ES-I3 (cell line): ENCODE measurements around the gene NOP9.
"Not testable (repeated sequence)": the region's sequence is repeated elsewhere in the genome, so short reads cannot be mapped to it uniquely, and the experiment has no call there.

Source experiments
- H3K36me3 ChIP-seq: 2 replicates; pipeline ENCODE4 v1.6.1; 2013; ENCODE audit warnings: mild to moderate bottlenecking, low read length, control low read depth, moderate library complexity; ENCODE audit not compliant: insufficient read depth
- H3K4me1 ChIP-seq: 2 replicates; pipeline ENCODE4 v1.6.1; 2013; ENCODE audit warnings: mild to moderate bottlenecking, control low read depth, low read length; ENCODE audit not compliant: insufficient read depth
- H3K9ac ChIP-seq: 2 replicates; pipeline ENCODE4 v1.6.1; 2013; ENCODE audit warnings: low read depth, mild to moderate bottlenecking, low read length, moderate library complexity
- H3K9me3 ChIP-seq: 2 replicates; pipeline ENCODE4 v1.6.1; 2013; ENCODE audit warnings: mild to moderate bottlenecking, low read length, moderate library complexity; ENCODE audit not compliant: control insufficient read depth, insufficient read depth

Gene NOP9

GRCh38 chr14:24342889-24343288 is 43.2 kb downstream of the NOP9 start:
- Histone ChIP-seq H3K9ac (no peak overlapping the region), H3K36me3 (no peaks in the 10 kb centered on the region), H3K9me3 (no peaks in the 10 kb centered on the region), H3K4me1 (no peaks in the 10 kb centered on the region; the same call in 1 of the 2 replicates)

DNA sequence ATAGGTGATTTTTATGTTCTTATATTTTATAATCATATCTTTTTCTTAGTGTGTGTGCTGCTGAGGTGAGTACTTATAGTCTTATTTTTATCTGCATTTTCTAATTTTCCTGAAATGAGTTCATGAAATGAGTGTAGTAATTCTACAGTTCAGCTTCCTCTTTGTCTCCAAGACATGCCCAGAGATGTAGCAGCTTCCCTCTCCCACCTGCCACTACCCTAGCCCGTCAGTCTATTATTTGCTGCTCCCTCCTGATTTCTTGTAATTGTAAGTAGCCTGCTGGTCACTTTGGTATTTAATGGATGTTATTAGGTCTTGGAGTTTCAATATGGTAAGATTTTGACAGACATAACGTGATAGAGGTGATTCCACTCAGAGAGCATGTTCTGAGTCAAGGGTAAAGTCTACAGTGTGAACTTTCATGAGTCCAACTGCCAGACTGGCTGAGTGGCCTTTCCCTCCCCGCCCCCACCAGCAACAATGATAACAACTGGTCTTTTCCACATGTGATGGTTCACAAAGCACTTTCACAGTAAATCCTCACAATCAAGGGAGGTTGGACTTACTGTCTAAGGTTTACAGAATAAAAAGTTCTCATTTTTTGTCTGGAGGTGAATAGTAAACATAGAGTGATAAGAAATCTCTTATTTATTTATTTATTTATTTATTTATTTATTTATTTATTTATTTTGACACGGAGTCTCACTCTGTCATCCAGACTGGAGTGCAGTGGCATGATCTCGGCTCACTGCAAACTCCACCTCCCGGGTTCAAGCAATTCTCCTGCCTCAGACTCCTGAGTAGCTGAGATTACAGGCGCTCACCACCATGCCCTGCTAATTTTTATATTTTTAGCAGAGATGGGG is 44.4 kb downstream of the NOP9 start:
- Histone ChIP-seq H3K36me3 (no peaks in the 10 kb centered on the region), H3K9me3 (no peaks in the 10 kb centered on the region), H3K9ac (no peak overlapping the region), H3K4me1 (no peaks in the 10 kb centered on the region; the same call in 1 of the 2 replicates)

GRCh38 chr14:24347134-24347533 is 47.5 kb downstream of the NOP9 start:
- H3K9me3 ChIP-seq: no peaks in the 10 kb centered on the region
- no peaks in the 10 kb centered on the region for H3K4me1 ChIP-seq
- no peak overlapping the region for H3K9ac ChIP-seq
- no peaks in the 10 kb centered on the region for H3K36me3 ChIP-seq

GRCh38 chr14:24348186-24348585 is 48.5 kb downstream of the NOP9 start:
- no peaks in the 10 kb centered on the region for H3K4me1 ChIP-seq
- H3K9ac ChIP-seq: no peak overlapping the region
- no peaks in the 10 kb centered on the region for H3K36me3 ChIP-seq
- no peaks in the 10 kb centered on the region for H3K9me3 ChIP-seq

- Histone ChIP-seq H3K9ac (no peak overlapping the region), H3K36me3 (no peaks in the 10 kb centered on the region), H3K4me1 (no peaks in the 10 kb centered on the region), H3K9me3 (no peaks in the 10 kb centered on the region)
These were observed 50.1 kb downstream of the NOP9 start for GRCh38 chr14:24349742-24350141.

GRCh38 chr14:24351517-24351916 is 51.9 kb downstream of the NOP9 start:
- Histone ChIP-seq H3K9ac (no peak overlapping the region), H3K9me3 (no peaks in the 10 kb centered on the region), H3K36me3 (no peaks in the 10 kb centered on the region)

DNA sequence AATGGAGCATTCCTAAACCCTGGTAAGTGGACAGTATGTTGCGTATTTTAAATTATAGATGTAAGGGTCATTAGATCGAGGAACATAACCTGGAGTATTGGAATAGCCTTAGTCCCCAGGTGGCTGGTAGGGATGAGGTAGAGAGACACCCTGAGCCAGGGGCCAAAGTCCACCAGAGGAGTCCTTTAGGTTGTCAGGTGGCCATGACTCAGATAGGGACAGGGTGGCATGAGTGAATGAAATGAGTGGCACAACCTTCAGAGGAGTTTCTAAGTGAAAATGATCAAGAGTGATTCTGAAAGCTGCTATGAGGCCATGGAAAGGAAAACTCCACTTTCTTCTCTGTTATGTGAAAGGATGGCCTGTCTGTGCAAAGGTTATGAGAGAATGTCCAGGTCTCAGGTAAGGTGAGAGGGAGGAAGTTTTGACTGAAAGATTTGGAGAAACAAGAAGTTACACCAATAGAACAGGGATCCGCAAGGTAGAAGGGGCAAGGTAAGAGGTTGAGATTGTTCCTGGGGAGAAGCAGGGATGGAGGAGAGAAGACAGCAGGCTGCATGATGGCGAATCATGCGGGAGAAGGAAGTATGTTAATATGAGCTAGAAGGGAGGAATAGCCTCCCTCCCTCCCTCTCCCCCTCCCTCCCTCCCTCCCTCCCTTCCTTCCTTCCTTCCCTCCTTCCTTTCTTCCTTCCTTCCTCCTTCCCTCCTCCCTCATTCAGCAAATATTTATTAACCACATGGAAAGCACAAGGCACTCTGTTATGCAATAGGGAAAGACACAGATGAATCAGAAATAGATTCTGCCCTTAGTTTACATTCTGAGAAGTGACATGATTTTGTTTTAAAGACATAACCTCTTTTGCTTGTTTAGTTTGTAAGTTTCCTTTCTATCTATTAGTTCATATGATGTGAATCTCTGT is 54.2 kb downstream of the NOP9 start:
- no peak overlapping the region for H3K9ac ChIP-seq
- H3K4me1 ChIP-seq: no peaks in the 10 kb centered on the region
- H3K9me3 ChIP-seq: no peaks in the 10 kb centered on the region
- H3K36me3 ChIP-seq: no peaks in the 10 kb centered on the region

More at GRCh38 chr14:24351517-24351916, 51.9 kb downstream of the NOP9 start:
- H3K4me1 ChIP-seq: no peaks in the 10 kb centered on the region

- not testable (repeated sequence) for H3K9me3 ChIP-seq, H3K9ac ChIP-seq, H3K4me1 ChIP-seq, H3K36me3 ChIP-seq
These were observed 54.8 kb downstream of the NOP9 start for GRCh38 chr14:24354482-24354825.

- Histone ChIP-seq H3K36me3 (no peaks in the 10 kb centered on the region), H3K9me3 (no peaks in the 10 kb centered on the region), H3K9ac (no peak overlapping the region), H3K4me1 (no peaks in the 10 kb centered on the region)
These were observed 55.4 kb downstream of the NOP9 start for GRCh38 chr14:24355009-24355408.

DNA sequence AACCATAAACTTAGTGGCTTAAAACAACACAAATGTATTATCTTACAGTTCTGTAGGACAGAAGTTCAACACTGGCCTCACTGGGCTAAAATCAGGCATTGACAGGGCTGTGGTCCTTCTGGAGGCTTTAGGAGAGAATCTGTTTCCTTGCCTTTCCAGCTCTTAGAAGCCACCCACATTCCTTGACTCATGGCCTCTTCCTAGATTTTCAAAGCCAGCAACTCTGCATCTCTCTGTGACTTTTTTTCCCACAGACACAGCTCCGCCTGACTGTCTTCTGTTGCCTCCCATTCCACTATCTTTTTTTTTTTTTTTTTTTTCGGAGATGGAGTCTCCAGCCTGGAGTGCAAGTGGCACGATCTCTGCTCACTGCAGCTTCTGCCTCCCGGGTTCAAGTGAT is 56.6 kb downstream of the NOP9 start:
- H3K9me3 ChIP-seq: no peaks in the 10 kb centered on the region
- no peaks in the 10 kb centered on the region for H3K4me1 ChIP-seq
- H3K9ac ChIP-seq: no peak overlapping the region
- no peaks in the 10 kb centered on the region for H3K36me3 ChIP-seq
